Panc1 (cell line): ENCODE data around the gene RSPRY1. TPM values are rescaled to one million over a fixed set of nuclear protein-coding genes. Genes with fewer than 3 reads are reported as not detected.
A peak's percentile ranks its signal among the peaks of the same experiment; 100 is the strongest.
"Not testable (repeated sequence)": the region's sequence is repeated elsewhere in the genome, so short reads cannot be mapped to it uniquely, and the experiment has no call there.

Source experiments
- ATAC-seq: fragments of 200-7000 bp; cut with Tn5 transposase; 2 replicates; pipeline ENCODE4 v1.9.1; 2020; ENCODE audit warnings: mild to moderate bottlenecking, moderate library complexity
- BruUV-seq: library from RNA; stranded (reverse); fragments of 400-500 nt; replicated peaks from 2 replicates; lab custom pipeline; 2021; lab: Mats Ljungman, UMichigan
- CTCF ChIA-PET: fragments of 300-600 bp; sonication (Branson Sonifier 250); formaldehyde crosslinking; loops from one replicate; lab custom pipeline; 2022; ENCODE audit warnings: antibody characterized with exemption; lab: Charles Lee
- POLR2A ChIA-PET: fragments of 300-600 bp; sonication (Branson Sonifier 250); formaldehyde crosslinking; loops from one replicate; lab custom pipeline; 2022; ENCODE audit warnings: antibody characterized with exemption; lab: Charles Lee
- DNase-seq: peaks from one replicate; pipeline ENCODE4 v3.0.0-alpha.2; 2010; ENCODE audit warnings: low read depth, low spot score
- H3K27ac ChIP-seq: 2 replicates; pipeline ENCODE4 v1.5.1; 2011; ENCODE audit warnings: mild to moderate bottlenecking, low read length, inconsistent platforms
- H3K27me3 ChIP-seq: fragments of 200-500 bp; sonication (Bioruptor generic); 2 replicates; pipeline ENCODE4 v1.6.0; 2014; ENCODE audit warnings: low read length, inconsistent platforms; ENCODE audit not compliant: control insufficient read depth, insufficient read depth
- H3K36me3 ChIP-seq: fragments of 200-500 bp; sonication (Bioruptor generic); 2 replicates; pipeline ENCODE4 v1.5.1; 2014; ENCODE audit warnings: inconsistent platforms, mild to moderate bottlenecking, low read length, moderate library complexity; ENCODE audit not compliant: control insufficient read depth, insufficient read depth
- H3K4me1 ChIP-seq: 2 replicates; pipeline ENCODE4 v1.5.1; 2011; ENCODE audit warnings: inconsistent platforms, mild to moderate bottlenecking, low read length, moderate library complexity; ENCODE audit not compliant: control insufficient read depth, insufficient read depth
- H3K4me3 ChIP-seq, 2 experiments: 2 replicates each; pipeline ENCODE4 v1.5.1; 2011 to 2012; ENCODE audit warnings: low read depth in 2 of 2, low read length in 2 of 2, mild to moderate bottlenecking in 2 of 2, inconsistent platforms in 1 of 2, moderate library complexity in 1 of 2
- H3K9me3 ChIP-seq: fragments of 200-500 bp; sonication (Bioruptor generic); 2 replicates; pipeline ENCODE4 v1.5.1; 2014; ENCODE audit warnings: low read depth, mild to moderate bottlenecking, inconsistent platforms, low read length, moderate library complexity; ENCODE audit not compliant: control insufficient read depth, insufficient read depth
- POLR2AphosphoS5 ChIP-seq: IDR thresholded peaks from 2 replicates; pipeline ENCODE4 v1.6.1; 2012; ENCODE audit warnings: mild to moderate bottlenecking, low read depth, low read length, moderate library complexity
- SIN3A ChIP-seq: IDR thresholded peaks from 2 replicates; pipeline ENCODE4 v1.6.1; 2012; ENCODE audit warnings: low read depth, mild to moderate bottlenecking, low read length, moderate library complexity, borderline replicate concordance; ENCODE audit not compliant: insufficient read depth
- TCF7L2 ChIP-seq: IDR thresholded peaks from 2 replicates; pipeline ENCODE4 v1.6.1; 2011; ENCODE audit warnings: mild to moderate bottlenecking, low read depth, low read length, inconsistent platforms
- in situ Hi-C: cut with HindIII; loops from 2 replicates; pipeline ENCODE4 v1.10.0; 2016; ENCODE audit warnings: low sequenced_read_pairs, low pct_unique_long_range_greater_than_20kb
- intact Hi-C: fragments of 100-400 bp; cut with micrococcal nuclease; formaldehyde crosslinking; loops from one replicate; pipeline ENCODE4 v1.10.0; 2022; ENCODE audit not compliant: unreplicated experiment
- total RNA-seq: library from RNA; stranded (reverse); gene quantifications from one replicate; pipeline ENCODE4 v1.2.1, GENCODE V29; 2021; ENCODE audit not compliant: unreplicated experiment
- TF ChIP-seq, protein P1 (sequence below): fragments of 450-650 bp; IDR thresholded peaks from 2 replicates; pipeline ENCODE4 v1.5.1; 2017; ENCODE audit warnings: mild to moderate bottlenecking
- TF ChIP-seq, protein P2 (sequence below), 2 experiments: IDR thresholded peaks; 2 replicates each; pipeline ENCODE4 v1.6.1; 2011 to 2012; ENCODE audit warnings: low read depth in 2 of 2, control low read depth in 1 of 2, low read length in 1 of 2, mild to moderate bottlenecking in 1 of 2, moderate library complexity in 1 of 2; ENCODE audit not compliant: insufficient read depth in 1 of 2

RSPRY1 gene
- total RNA-seq, 1 experiment from 2014 or later, result 29.4 TPM

- H3K9me3 ChIP-seq, intact Hi-C loops, H3K36me3 ChIP-seq, H3K4me3 ChIP-seq, DNase-seq, BruUV-seq, POLR2A ChIA-PET, H3K27ac ChIP-seq, H3K27me3 ChIP-seq, CTCF ChIA-PET, ATAC-seq, in situ Hi-C loops: not testable (repeated sequence)
- H3K4me1 ChIP-seq, result peaks cover 36% of the 10 kb centered on the region
These were observed 3.4 kb downstream of the RSPRY1 start for GRCh38 chr16:57189527-57189926.

GRCh38 chr16:57190136-57190535, 4.0 kb downstream of the RSPRY1 start:
- no TSS peak for BruUV-seq
- no peaks in the 10 kb centered on the region for H3K27me3 ChIP-seq
- intact Hi-C loops (no loop called here), in situ Hi-C loops (no loop called here)
- CTCF ChIA-PET, result no interaction called here
- H3K27ac ChIP-seq, result no peak overlapping the region
- DNase-seq (no peak), ATAC-seq (no peak)
- H3K9me3 ChIP-seq, result no peaks in the 10 kb centered on the region
- TF ChIP-seq SIN3A (no peak), TCF7L2 (no peak), POLR2AphosphoS5 (no peak)
- TF ChIP-seq, protein P1, sequence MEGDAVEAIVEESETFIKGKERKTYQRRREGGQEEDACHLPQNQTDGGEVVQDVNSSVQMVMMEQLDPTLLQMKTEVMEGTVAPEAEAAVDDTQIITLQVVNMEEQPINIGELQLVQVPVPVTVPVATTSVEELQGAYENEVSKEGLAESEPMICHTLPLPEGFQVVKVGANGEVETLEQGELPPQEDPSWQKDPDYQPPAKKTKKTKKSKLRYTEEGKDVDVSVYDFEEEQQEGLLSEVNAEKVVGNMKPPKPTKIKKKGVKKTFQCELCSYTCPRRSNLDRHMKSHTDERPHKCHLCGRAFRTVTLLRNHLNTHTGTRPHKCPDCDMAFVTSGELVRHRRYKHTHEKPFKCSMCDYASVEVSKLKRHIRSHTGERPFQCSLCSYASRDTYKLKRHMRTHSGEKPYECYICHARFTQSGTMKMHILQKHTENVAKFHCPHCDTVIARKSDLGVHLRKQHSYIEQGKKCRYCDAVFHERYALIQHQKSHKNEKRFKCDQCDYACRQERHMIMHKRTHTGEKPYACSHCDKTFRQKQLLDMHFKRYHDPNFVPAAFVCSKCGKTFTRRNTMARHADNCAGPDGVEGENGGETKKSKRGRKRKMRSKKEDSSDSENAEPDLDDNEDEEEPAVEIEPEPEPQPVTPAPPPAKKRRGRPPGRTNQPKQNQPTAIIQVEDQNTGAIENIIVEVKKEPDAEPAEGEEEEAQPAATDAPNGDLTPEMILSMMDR, result no peak
- TF ChIP-seq, protein P2, sequence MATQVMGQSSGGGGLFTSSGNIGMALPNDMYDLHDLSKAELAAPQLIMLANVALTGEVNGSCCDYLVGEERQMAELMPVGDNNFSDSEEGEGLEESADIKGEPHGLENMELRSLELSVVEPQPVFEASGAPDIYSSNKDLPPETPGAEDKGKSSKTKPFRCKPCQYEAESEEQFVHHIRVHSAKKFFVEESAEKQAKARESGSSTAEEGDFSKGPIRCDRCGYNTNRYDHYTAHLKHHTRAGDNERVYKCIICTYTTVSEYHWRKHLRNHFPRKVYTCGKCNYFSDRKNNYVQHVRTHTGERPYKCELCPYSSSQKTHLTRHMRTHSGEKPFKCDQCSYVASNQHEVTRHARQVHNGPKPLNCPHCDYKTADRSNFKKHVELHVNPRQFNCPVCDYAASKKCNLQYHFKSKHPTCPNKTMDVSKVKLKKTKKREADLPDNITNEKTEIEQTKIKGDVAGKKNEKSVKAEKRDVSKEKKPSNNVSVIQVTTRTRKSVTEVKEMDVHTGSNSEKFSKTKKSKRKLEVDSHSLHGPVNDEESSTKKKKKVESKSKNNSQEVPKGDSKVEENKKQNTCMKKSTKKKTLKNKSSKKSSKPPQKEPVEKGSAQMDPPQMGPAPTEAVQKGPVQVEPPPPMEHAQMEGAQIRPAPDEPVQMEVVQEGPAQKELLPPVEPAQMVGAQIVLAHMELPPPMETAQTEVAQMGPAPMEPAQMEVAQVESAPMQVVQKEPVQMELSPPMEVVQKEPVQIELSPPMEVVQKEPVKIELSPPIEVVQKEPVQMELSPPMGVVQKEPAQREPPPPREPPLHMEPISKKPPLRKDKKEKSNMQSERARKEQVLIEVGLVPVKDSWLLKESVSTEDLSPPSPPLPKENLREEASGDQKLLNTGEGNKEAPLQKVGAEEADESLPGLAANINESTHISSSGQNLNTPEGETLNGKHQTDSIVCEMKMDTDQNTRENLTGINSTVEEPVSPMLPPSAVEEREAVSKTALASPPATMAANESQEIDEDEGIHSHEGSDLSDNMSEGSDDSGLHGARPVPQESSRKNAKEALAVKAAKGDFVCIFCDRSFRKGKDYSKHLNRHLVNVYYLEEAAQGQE (IDR thresholded peaks at IDR 0.05; ENCODE audit: insufficient read depth in 1 of 2, low read depth in 2 of 2, low read length in 1 of 2), result no peak
- POLR2A ChIA-PET, result no interaction called here
- H3K4me3 ChIP-seq, result no peak overlapping the region
- H3K36me3 ChIP-seq, result peaks cover 4% of the 10 kb centered on the region
- H3K4me1 ChIP-seq, result peaks cover 40% of the 10 kb centered on the region

DNA sequence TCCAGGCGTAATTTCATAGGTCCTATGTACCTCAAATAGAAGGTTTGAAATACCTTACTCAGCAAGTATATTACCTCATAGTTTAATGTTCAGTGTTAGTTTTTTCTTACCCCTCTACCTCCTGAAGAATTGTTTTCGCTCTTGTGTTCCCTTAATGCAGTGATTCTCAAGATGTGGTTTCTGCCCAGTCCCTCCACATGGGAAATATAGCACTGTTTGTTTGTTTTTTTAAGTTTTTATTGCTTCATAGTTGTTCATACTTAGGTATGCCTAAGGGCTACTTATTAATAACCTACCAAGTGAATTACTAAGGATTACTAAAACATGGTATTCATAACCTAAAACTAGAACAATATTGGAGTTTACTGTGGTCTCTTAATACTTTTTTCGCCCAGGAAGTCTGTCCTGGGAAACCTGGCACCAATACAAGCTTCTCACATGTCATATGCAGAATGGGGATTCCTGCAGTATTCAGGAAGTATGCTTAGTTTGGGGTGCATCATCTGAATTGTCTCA, 5.0 kb downstream of the RSPRY1 start:
- Histone ChIP-seq H3K4me3 (peak overlapping the region in 1 of 2 experiments; percentile 11; a peak in 1 of 4 replicates), H3K27ac (peak overlapping the region; percentile 59; the same call in 1 of the 2 replicates), H3K27me3 (no peaks in the 10 kb centered on the region), H3K4me1 (peaks cover 40% of the 10 kb centered on the region), H3K36me3 (no peaks in the 10 kb centered on the region; the same call in none of the 2 replicates), H3K9me3 (no peaks in the 10 kb centered on the region)
- intact Hi-C loops, result no loop called here
- ATAC-seq, result no peak
- ChIA-PET POLR2A (no interaction called here), CTCF (no interaction called here)
- BruUV-seq, result no TSS peak
- in situ Hi-C loops, result no loop called here
- TF ChIP-seq, protein P2 (IDR thresholded peaks at IDR 0.05; ENCODE audit: insufficient read depth in 1 of 2, low read depth in 2 of 2, low read length in 1 of 2), result no peak
- TF ChIP-seq POLR2AphosphoS5 (no peak), SIN3A (no peak), TCF7L2 (no peak)
- TF ChIP-seq, protein P1, result no peak
- no peak for DNase-seq
